Renal pelvis (tissue), 4 donors: Measurements from ENCODE around the gene CA9. TPM values are rescaled to one million over a fixed set of nuclear protein-coding genes. Genes with fewer than 3 reads are reported as not detected.

Source experiments
- DNase-seq: peaks from one replicate; pipeline ENCODE4 v3.0.0-alpha.2; 2013
- polyA plus RNA-seq, 3 donors: library from polyadenylated mRNA; unstranded; fragments of 120-200 nt; gene quantifications; one replicate each; pipeline ENCODE4 v1.2.1, GENCODE V29; 2013; ENCODE audit not compliant: insufficient read length in 3 of 3

CA9 gene
- polyA plus RNA-seq, 3 donors = 0.34 to 0.94 (median 0.57) TPM

DNA sequence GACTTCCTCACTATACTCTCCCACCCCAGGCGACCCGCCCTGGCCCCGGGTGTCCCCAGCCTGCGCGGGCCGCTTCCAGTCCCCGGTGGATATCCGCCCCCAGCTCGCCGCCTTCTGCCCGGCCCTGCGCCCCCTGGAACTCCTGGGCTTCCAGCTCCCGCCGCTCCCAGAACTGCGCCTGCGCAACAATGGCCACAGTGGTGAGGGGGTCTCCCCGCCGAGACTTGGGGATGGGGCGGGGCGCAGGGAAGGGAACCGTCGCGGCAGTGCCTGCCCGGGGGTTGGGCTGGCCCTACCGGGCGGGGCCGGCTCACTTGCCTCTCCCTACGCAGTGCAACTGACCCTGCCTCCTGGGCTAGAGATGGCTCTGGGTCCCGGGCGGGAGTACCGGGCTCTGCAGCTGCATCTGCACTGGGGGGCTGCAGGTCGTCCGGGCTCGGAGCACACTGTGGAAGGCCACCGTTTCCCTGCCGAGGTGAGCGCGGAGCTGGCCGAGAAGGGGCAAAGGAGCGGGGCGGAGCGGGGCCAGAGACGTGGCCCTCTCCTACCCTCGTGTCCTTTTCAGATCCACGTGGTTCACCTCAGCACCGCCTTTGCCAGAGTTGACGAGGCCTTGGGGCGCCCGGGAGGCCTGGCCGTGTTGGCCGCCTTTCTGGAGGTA lies 2.1 kb downstream of the CA9 start:
- DNase-seq = peak; percentile 84

DNA sequence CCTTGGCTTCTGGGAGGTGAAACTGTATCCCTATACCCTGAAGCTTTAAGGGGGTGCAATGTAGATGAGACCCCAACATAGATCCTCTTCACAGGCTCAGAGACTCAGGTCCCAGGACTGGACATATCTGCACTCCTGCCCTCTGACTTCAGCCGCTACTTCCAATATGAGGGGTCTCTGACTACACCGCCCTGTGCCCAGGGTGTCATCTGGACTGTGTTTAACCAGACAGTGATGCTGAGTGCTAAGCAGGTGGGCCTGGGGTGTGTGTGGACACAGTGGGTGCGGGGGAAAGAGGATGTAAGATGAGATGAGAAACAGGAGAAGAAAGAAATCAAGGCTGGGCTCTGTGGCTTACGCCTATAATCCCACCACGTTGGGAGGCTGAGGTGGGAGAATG lies 5.4 kb downstream of the CA9 start:
- DNase-seq = no peak

DNA sequence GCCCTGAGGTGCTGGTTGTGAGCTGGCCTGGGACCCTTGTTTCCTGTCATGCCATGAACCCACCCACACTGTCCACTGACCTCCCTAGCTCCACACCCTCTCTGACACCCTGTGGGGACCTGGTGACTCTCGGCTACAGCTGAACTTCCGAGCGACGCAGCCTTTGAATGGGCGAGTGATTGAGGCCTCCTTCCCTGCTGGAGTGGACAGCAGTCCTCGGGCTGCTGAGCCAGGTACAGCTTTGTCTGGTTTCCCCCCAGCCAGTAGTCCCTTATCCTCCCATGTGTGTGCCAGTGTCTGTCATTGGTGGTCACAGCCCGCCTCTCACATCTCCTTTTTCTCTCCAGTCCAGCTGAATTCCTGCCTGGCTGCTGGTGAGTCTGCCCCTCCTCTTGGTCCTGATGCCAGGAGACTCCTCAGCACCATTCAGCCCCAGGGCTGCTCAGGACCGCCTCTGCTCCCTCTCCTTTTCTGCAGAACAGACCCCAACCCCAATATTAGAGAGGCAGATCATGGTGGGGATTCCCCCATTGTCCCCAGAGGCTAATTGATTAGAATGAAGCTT lies 6.1 kb downstream of the CA9 start:
- DNase-seq = no peak

DNA sequence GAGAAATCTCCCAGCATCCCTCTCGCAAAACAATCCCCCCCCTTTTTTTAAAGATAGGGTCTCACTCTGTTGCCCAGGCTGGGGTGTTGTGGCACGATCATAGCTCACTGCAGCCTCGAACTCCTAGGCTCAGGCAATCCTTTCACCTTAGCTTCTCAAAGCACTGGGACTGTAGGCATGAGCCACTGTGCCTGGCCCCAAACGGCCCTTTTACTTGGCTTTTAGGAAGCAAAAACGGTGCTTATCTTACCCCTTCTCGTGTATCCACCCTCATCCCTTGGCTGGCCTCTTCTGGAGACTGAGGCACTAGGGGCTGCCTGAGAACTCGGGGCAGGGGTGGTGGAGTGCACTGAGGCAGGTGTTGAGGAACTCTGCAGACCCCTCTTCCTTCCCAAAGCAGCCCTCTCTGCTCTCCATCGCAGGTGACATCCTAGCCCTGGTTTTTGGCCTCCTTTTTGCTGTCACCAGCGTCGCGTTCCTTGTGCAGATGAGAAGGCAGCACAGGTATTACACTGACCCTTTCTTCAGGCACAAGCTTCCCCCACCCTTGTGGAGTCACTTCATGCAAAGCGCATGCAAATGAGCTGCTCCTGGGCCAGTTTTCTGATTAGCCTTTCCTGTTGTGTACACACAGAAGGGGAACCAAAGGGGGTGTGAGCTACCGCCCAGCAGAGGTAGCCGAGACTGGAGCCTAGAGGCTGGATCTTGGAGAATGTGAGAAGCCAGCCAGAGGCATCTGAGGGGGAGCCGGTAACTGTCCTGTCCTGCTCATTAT lies 6.8 kb downstream of the CA9 start:
- no peak for DNase-seq

DNA sequence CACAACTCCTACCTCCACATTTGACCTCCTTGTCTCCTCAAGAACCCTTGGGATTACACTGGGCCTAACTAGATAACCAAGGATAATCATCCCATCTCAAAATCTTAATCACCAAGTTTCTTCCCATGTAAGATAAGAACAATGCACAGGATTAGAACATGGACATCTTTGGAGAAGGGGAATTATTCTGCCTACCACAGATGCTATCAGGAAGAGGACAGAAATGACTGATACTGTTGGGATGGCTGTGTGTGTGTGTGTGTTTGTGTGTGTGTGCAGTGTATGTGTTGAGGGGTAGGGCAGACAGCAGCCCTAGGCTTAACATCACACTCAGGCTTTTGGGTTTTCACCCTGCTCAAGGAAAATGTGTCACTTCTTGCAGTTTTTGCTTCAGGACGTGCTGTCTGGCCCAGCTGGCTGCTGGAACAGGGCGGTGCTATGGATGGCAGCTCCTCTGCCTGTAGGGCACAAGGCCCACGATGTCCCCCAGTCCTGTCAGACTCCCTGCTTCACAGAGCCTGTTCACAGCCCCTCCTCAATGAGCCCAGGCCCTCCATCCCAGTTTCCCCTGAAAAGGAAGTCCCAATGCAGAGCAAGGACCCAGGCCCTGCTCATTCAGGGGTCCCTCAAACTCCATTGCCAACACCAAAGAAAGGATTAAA lies 7.7 kb downstream of the CA9 start:
- DNase-seq = no peak

DNA sequence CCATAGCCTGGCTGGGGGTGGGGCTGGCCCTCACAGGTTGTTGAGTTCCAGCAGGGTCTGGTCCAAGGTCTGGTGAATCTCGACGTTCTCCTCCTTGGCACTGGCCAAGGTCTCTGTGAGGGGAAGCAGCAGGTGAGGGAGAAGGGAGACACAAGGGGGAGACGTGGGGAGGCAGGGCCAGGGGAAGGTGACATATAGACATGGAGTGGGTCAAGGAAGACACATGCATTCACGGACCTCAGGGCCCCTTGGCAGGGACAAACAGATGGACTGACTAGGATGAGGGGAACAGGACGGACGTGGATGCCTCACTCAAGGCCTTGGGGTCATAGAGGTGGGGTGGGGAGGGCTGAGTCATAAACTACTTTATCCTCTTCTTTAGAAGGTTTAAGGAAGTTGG lies 8.3 kb downstream of the CA9 start:
- DNase-seq = no peak

DNA sequence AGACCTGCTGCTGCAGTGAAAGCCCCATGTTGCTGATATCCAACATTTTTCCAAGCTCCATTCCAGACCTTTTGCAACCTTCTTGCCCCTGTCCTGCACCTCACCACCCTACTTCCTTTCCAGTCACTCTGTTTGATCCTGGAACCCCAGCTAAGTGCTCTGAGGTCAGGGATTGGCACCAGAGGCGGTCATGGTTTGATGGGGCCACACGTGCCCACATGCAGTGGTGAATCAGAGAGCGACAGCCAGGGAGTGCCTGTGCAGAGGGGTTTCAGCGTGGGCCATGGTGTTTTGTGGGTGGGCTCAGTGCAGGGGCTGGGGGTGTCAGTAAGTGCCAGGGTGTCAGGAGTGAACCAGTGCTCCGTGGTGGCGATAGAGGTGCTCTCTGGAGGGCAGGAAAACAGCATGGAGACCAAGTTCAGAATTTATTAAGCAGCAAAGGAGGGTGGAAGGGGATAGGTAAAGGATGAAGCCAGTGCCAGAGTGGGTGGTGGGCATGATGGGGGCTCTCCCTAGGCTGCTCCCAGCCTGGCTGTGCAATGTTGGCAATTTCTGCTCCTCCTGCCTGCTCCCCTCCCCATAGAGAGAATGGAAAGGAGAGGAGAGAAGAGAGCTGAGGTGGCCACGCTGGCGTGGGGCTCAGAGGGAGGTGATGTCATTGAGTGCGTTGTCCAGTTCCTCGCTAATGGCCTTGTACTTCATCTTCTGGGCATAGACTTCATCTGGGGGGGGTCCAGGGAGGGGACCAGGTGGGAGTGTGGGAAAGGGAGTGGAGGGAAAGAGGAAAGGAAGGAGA lies 9.0 kb downstream of the CA9 start:
- DNase-seq = no peak

DNA sequence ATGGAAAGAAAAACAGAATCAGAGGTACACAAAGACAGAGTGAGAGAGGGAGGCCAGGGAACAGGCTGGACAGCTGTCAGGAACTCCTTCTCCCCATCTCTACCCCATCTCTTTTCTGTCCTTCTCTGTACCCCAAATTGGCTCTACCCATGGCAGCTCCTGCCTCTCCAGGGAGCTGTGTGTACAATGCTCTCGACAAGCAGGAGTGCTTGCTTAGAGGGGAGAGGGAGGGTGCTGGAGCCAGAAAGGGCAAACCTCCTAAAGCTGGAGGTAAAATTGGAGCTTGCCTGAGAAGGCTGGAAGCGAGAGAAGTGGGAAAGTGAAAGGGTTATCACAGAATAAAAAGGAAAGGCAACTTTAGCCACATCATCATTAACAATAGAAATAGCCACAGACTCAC lies 9.6 kb downstream of the CA9 start:
- no peak for DNase-seq

DNA sequence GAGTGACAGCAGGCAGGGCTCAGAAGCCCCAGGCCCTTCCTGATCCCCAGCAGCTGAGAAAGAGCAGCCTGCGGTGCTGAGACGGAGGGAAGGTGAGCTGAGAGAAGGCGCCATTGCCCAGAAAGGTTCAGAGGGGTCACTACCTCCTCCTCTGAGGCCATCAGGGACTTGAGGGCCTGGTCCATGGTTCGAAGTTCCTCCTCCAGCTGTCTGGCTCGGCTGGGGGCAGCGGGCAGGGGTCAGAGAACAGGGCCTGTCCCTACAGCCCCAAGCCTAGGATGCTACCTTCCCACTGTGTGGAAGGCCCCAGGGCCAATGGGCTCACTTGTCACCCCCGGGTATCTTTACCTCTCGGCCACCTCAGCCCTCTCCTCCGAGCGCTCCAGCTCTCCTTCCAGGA lies 11.2 kb downstream of the CA9 start:
- no peak for DNase-seq

DNA sequence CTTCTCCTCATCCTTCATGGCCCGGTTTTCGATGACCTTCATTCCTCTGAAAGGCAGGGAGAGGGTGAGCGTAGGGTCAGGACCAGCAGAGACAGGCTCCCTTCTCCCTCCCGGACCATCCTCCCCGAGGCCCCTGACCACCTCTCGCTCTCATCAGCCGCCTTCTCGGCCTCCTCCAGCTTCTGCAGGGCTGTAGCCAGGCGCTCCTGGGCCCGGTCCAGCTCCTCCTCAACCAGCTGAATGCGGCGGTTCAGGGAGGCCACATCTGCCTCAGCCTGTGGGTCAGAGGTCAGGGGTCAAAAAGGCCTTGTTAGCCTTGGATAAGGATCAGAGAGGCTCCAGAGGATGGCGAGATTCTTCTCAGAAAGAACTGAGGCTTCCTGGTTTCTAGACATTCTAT lies 11.8 kb downstream of the CA9 start:
- no peak for DNase-seq

DNA sequence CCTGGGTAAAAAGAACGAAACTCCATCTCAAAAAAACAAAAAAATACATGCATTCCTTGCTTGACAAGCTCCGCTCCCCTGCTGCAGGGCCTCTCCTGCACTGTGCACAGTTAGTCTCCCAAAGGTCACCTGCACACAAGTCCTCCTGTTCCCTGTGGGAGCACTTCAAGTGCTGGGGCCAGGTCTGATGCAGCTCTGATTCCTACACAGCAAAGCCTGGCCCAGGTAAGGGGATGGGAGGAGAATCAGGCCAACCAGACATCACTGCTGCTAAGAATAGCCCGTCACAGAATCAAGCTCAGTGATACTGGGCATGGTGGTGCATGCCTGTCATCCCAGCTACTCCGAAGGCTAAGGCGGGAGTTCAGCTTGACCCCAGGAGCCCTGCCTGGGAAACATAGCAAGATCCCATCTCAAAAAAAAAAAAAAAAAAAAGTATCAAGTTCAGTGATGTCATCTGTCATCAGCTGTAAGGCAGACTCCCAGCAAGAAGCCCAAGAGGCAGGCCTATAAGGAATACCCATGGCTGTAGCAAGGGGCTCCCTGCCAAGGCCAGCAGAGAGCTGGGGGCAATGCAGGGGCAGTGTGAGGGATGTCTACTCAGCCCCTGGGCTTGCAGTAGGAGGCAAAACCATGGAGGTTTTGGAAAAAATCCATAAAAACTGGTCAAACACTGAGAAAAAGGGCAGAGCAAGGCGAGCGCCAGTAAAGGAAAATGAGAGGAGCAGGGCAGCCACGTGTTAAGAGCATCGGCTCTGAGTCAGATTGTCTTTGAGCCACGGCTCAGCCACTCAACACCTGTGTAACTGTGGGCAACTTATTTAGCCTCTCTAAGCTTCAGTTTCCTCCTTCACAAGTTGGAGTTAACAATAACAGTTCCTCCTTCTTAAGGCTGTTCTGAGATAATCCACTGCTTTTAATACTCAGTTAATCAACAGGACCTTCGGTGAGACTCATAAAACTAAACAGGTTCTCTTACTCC lies 12.8 kb downstream of the CA9 start:
- DNase-seq = no peak

DNA sequence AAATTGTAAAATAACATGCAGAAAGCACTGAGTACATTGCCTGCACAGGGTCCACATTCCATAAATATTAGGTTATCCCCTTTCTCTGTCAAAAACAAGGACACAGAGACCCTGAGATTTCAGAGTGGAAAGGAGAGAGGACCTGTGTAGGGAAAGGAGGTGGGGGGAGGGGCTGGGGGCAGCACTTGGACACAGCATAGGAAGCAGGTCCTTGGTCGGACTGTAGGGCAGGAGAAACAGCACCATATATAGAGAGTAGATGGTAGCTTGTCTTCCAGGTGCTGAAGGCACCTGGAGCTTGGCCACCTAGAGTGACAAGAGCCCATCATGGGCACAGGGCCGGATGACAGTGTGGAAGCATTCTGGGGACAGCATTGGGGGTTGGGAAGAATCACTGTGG lies 13.6 kb downstream of the CA9 start:
- no peak for DNase-seq

DNA sequence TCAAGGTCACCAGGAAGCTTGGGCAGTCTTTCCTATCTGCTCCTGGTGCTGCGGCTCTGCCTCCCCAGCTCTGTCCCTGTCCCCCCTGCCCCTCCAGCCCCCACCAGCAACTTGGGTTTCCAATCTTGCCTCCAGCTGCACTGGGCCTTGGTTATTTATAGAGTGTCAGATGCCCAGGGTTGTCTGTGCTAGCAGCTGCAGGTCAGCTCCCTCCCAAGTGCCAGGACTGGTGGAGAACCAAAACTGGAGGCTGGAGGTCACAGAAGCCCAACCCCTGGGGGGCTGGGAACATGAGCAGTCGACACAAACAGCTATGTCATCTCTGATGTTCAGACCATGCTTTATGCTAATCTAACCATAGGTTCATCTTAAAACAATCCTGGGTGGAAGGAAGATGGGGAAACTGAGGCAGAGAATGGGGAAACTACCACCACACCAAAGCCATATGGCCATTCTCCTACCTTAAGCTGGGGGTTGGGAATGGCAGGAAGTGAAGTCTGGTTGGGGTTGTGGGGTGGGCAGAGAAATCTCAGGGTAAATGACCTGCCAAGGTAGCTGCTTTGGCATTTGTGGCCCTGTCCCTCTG lies 14.3 kb downstream of the CA9 start:
- DNase-seq = no peak

DNA sequence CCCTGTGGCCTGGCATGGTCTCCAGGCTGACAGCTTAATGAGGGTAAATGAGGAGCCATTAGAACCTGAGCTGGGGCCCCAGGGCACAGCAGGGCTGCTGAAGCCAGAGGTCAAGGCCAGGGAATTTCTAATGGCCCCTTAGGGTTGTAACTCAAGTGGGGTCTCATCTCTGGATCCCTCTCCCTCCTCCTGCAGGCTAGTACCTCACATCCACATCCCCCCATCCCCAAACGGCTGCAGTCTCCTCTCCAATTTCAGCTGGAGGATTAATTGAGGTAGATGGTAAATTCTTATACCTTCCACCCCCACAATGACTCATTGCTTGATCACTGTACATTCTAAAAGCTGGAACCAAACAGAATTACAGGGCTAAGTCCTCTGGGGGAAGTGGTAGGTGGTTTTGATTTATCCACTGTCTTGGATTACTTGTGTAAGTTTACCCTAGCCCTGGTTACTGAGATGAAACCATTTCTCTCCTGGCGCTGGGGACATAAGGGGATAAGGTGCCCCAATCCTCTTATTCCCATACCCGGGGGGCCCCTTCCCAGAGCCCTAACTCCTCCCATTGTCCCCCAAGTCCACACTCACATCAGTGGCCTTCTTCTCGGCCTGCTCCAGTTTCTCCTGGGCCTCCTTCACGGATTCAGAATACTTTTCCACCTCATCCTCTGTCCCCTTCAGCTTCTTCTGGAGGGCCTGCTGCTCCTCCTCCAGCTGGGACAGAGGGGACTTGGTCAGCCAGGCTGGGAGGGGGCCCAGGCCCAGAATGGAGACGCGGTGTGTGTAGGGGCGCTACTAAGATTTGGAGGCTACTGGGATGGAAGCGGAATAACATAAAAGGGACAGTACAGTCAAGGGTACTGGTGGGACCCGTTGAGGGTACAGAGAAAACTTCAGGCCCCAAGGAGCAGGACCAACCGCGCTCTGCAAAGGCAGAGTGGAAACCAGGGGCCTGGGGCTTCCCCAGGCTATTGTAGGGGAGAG lies 15.1 kb downstream of the CA9 start:
- DNase-seq = no peak

DNA sequence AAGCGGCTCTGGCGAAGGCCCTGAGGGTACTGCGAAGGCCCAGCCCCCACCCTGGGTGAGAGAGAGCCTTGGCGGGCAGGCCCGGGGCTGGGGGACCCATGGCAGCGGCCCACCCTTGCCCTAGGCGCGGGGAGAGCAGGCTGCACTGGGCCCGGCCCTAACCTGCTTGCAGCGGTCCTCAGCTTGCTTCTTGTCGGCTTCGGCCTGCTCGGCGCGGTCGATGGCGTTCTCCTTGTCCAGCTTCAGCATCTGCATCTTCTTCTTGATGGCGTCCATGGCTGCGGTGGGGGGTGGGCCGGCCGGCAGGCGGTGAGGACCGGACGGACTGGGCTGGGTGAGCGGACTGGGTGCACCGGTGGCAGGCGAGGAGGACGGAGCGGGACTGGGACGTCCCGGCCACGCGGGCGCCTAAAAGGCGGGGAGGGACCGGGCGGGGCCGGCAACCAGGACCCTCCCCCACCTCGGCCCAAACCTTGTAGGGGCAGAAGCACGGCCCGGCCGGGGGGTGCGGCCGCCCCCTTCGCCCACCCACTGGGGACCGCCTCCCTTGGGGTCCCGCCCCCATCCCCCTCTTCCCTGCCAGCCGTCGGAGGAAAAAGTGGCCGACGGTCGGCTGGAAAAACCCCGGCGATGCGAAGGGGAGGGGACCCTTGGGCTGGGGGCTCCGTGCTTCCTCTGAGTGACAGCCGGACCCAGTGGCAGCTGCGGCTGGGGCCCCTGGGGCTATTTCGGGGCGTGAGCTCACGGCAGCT lies 16.0 kb downstream of the CA9 start, which contains the start of gene TPM2:
Gene TPM2, minus strand, starts transcription at position 384 of the 752 bp plus-strand sequence. Its CDS starts 108 bp downstream, at position 276.
- DNase-seq = peak; percentile 76

DNA sequence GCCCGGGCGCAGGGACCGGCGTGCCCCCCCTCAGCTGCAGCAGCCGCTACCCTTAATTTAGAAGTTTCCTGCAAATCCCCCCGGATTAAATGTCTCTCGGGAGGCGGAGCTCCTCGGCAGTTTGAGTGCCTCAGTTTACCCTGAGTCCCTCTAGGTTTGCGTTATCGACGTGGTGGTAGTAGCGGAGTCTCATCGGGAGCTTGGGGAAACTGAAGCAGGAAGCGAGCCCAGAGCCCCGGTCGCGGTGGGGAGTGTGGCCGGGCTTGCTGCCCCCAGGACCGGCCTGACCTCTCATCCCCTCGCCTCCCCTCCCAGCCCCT lies 16.5 kb downstream of the CA9 start:
- no peak for DNase-seq

DNA sequence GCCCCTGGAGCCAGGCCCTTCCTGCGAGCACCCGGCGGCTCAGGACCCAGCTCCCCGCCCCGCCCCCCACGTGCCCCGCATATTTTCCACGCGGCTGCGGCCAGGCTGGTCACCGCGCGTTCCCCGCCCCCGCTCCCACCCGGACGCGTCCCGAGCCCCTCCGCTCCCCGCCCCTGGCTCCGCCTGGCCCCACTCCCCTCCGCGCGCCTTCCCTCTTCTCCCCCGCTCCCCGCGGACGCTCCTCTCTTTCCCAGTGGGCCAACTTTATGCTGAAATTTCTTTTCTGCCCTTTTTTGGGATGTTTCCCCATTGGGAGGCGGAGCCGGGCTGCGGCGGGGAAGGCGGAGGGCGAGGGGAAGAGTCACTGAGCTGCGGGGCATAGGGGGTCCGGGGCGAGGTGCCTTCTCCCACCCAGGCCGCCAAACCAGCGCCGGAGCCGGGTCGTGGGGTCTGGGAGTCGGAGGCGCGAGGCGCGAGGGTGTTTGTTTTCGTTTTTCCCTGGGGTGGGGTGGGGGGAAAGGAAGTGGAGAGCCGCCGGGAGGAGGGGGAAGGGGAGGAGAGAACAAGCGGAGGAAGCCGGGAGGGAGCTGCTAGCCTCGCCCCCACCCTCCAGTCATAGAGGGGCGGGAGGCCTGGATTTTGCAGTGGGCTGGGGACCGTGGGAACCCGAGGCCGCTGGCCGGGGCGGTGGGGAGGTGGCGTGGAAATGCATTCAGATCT lies 17.0 kb downstream of the CA9 start:
- DNase-seq = no peak

DNA sequence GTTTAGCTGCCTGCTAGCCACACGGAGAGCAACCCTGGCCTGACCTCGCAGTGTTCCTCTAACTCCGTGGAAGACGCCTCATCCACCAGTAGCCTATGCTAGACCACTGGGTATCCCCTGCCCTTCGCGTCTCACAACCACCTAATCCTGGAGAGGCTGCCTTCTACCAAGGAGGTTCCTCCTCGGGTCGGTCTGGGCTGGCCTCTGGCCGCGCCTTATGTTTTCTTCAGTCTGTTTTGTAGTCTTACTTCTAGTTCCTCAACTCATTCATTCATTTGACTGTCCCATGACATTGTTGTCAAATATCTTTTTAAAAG lies 17.6 kb downstream of the CA9 start:
- DNase-seq = no peak
